Right lobe of liver (tissue), 6 donors: ENCODE data around the gene TBC1D13. TPM values are rescaled to one million over a fixed set of nuclear protein-coding genes. Genes with fewer than 3 reads are reported as not detected.
A peak's percentile ranks its signal among the peaks of the same experiment; 100 is the strongest.

ENCODE experiments used
- ATAC-seq, 4 donors: fragments of 200-7000 bp; cut with Tn5 transposase; one replicate each; pipeline ENCODE4 v1.9.1; 2020; ENCODE audit warnings: mild to moderate bottlenecking in 4 of 4, moderate library complexity in 4 of 4
- DNase-seq, 3 donors: peaks; one replicate each; pipeline ENCODE4 v3.0.0-alpha.2; 2020
- H3K27ac ChIP-seq, 3 donors: fragments of 200-600 bp; one replicate each; pipeline ENCODE4 v1.8.0; 2022
- H3K27me3 ChIP-seq, 2 donors: fragments of 200-600 bp; one replicate each; pipeline ENCODE4 v1.8.0; 2022
- H3K36me3 ChIP-seq, 4 donors: fragments of 200-600 bp; sonication (generic) in 1 of 4; one replicate each; pipeline versions ENCODE4 v1.5.1 to v1.8.0; 2017 to 2022; ENCODE audit warnings: control low read depth in 1 of 4
- H3K4me1 ChIP-seq, 4 donors: fragments of 200-600 bp; sonication (generic) in 1 of 4; one replicate each; pipeline versions ENCODE4 v1.5.1 to v1.8.0; 2017 to 2022; ENCODE audit warnings: control low read depth in 1 of 4
- H3K4me3 ChIP-seq, 3 donors: fragments of 200-600 bp; one replicate each; pipeline ENCODE4 v1.8.0; 2022
- H3K9me3 ChIP-seq, 4 donors: fragments of 200-600 bp; sonication (generic) in 1 of 4; one replicate each; pipeline versions ENCODE4 v1.5.1 to v1.8.0; 2017 to 2022; ENCODE audit warnings: control low read depth in 1 of 4
- POLR2A ChIP-seq: fragments of 450-650 bp; IDR thresholded peaks from one replicate; pipeline ENCODE4 v1.6.1; 2017; ENCODE audit warnings: antibody characterized with exemption, mild to moderate bottlenecking
- WGBS: methylation state at CpG from one replicate; pipeline ENCODE4 v1.1.6; 2018; ENCODE audit warnings: low coverage, low lambda C conversion rate; ENCODE audit not compliant: insufficient coverage; ENCODE audit errors: missing lambda C conversion rate; 5-methylcytosine and 5-hydroxymethylcytosine counted together
- intact Hi-C, 2 donors: fragments of 100-400 bp; cut with DNase I; formaldehyde crosslinking; loops; one replicate each; pipeline versions ENCODE4 v1.11.2 to v1.14.1; 2022
- total RNA-seq, 6 experiments: library from RNA; depleted of rRNA in 2 of 6; stranded (reverse); fragments of >200 nt in 2 of 6; fragmentation: NEBNext Ultra II Directional in 3 of 6; extraction: Animal tissue kit (Norgen Biotek cat#: 25700) in 3 of 6; gene quantifications; one replicate each; pipeline versions ENCODE4 v1.1.0 to v1.2.4, GENCODE V29; 2016 to 2023
- TF ChIP-seq, protein P1 (sequence below), 4 donors: fragments of 200-600 bp in 3 of 4; fragments of 450-650 bp in 1 of 4; IDR thresholded peaks; one replicate each; pipeline versions ENCODE4 v1.5.1 to v1.8.0; 2016 to 2022; ENCODE audit warnings: antibody characterized with exemption in 4 of 4, mild to moderate bottlenecking in 2 of 4
- donor health status: DM: no; HTN: yes; CAD: no.
- donor health status: DM: no; HTN: no; CAD: no.
- donor health status: DM: no; HTN: no; CAD: no.
- donor health status: DM: no; HTN: yes; CAD: no.
- donor health status: DM: no; HTN: yes; CAD: no.

Gene TBC1D13
- total RNA-seq, 6 experiments from 2014 or later = 7.3 to 16.0 (median 12.6) TPM

DNA sequence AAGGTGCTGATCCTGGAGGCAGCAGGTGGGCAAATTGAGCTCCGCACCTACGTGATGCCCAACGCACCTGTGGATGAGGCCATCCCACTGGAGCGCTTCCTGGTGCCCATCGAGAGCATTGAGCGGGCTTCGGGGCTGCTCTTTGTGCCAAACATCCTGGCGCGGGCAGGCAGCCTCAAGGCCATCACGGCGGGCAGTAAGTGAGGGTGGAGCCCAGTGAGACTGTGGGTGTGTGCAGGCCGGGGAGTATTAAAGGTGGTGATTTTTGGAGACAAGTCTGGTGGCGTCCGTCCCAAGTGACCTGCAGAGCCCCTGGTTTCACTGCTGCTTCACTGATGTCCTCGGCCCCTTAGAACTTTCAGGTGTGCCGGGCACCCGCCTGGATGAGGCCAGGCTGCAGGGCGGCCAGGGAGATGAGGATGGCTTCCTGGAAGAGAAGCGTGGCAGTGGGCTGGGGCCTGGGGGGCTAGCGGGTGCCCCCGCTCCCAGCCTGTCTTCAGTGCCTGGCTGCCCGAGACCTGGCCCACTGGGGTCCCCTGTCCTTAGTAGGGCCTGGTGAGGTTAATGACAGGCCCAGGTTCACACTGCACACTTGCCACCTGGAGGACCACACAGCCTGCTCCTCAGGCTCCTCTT is 35.5 kb downstream of the TBC1D13 start:
- Histone ChIP-seq H3K36me3 (peaks cover 0 to 39% (median 4%) of the 10 kb centered on the region in 4 donors), H3K27ac (no peak overlapping the region), H3K4me1 (peaks cover 0 to 30% (median 0%) of the 10 kb centered on the region in 4 donors), H3K4me3 (no peak overlapping the region), H3K9me3 (no peaks in the 10 kb centered on the region), H3K27me3 (no peaks in the 10 kb centered on the region)
- intact Hi-C loops = no loop called here
- WGBS = 100% methylated on average over 4 of the region's 22 CpGs
- DNase-seq = no peak
- TF ChIP-seq POLR2A = no peak
- TF ChIP-seq, protein P1, sequence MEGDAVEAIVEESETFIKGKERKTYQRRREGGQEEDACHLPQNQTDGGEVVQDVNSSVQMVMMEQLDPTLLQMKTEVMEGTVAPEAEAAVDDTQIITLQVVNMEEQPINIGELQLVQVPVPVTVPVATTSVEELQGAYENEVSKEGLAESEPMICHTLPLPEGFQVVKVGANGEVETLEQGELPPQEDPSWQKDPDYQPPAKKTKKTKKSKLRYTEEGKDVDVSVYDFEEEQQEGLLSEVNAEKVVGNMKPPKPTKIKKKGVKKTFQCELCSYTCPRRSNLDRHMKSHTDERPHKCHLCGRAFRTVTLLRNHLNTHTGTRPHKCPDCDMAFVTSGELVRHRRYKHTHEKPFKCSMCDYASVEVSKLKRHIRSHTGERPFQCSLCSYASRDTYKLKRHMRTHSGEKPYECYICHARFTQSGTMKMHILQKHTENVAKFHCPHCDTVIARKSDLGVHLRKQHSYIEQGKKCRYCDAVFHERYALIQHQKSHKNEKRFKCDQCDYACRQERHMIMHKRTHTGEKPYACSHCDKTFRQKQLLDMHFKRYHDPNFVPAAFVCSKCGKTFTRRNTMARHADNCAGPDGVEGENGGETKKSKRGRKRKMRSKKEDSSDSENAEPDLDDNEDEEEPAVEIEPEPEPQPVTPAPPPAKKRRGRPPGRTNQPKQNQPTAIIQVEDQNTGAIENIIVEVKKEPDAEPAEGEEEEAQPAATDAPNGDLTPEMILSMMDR (IDR thresholded peaks at IDR 0.05) = no peak
- ATAC-seq = no peak

DNA sequence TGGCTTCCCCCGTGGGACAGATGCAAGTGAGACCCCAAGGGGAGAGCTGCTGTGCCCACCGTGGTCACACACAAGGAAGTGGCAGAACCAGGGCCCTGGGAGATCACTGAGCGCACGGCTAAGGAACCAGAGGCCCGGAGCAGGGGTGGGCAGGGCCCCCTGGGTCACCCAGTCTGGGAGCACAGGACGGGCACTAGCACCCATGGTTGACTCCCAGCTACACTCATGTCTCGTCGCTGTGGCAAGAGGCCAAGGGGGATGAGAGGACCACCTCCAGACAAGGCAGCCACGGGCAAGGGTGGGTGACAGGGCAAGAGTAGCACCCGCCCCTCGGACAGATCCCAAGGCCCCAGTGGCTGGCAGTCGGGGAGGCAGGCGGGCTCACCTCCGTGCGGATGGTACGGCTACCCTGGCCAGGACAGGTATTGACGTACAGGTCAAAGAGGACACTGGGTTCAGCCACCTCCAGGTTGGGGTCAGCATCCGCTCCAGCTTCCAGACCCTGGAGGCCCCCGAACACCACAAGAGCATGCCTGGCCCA is 36.4 kb downstream of the TBC1D13 start:
- H3K27me3 ChIP-seq = no peaks in the 10 kb centered on the region
- no CpG with 5 or more reads among the region's 19 CpGs for WGBS
- H3K27ac ChIP-seq = peak overlapping the region in 1 of 3 donors; percentile 43
- peaks cover 0 to 30% (median under 1%) of the 10 kb centered on the region in 4 donors for H3K4me1 ChIP-seq
- H3K36me3 ChIP-seq = peaks cover 0 to 39% (median 4%) of the 10 kb centered on the region in 4 donors
- H3K9me3 ChIP-seq = no peaks in the 10 kb centered on the region
- H3K4me3 ChIP-seq = no peak overlapping the region
- intact Hi-C loops = no loop called here
- DNase-seq = peak in 2 of 3 donors; percentile 66 to 72
- TF ChIP-seq, protein P1 (IDR thresholded peaks at IDR 0.05) = no peak
- TF ChIP-seq POLR2A = no peak
- ATAC-seq = peak; percentile 11 to 48 (median 22)

DNA sequence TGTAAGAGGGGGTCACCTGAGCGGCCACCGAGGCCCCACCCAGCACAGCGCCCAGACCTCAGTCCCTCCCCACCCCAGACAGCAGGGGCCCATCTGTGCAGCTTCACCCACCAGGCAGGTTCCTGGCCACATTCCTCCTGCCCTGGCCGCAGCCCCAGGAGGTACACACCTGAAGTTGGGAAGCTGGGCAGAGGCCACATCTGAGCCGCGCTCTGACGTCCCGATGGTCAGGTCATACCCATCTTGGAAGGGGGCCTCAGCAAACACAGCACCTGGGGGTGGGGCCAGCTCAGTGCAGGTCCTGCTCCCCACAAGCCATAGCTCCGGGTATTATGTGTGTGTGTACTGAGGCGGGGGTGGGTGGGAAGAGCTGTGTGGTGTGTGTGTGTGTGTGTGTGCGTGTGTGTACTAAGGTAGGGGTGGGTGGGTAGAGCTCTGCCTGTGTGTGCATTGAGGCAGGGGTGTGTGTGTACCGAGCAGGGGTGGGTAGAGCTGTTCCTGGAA is 36.9 kb downstream of the TBC1D13 start:
- Histone ChIP-seq H3K4me1 (peaks cover 0 to 34% (median 3%) of the 10 kb centered on the region in 4 donors), H3K9me3 (no peaks in the 10 kb centered on the region), H3K27ac (peak overlapping the region in 1 of 3 donors; percentile 43), H3K27me3 (no peaks in the 10 kb centered on the region), H3K36me3 (peaks cover 0 to 39% (median 4%) of the 10 kb centered on the region in 4 donors), H3K4me3 (no peak overlapping the region)
- intact Hi-C loops = no loop called here
- peak; percentile 32 to 82 (median 56) for ATAC-seq
- TF ChIP-seq, protein P1 (IDR thresholded peaks at IDR 0.05) = no peak
- TF ChIP-seq POLR2A = no peak
- WGBS = 35% methylated on average over 3 of the region's 12 CpGs
- DNase-seq = peak; percentile 56 to 89 (median 85)

DNA sequence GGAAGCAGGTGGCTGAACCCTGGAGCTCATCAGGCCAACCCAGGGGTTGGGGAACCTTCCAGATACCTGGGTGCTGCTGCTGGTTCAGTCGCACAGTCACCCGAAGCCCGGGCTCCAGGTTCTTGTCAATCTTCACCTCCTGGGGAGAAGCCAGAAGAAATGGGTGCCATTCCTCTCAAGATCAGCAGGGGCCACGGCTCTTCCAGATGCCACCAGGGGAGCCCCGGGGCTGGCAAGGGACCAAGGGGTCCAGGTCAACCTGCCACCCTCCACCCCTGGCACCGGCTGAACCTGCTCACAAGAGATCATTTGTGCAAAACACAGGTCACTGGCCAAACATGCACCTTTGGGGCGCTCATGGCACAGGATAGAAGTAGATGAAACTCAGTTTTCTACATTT is 37.9 kb downstream of the TBC1D13 start:
- TF ChIP-seq, protein P1 (IDR thresholded peaks at IDR 0.05) = no peak
- TF ChIP-seq POLR2A = no peak
- peaks cover 0 to 39% (median 4%) of the 10 kb centered on the region in 4 donors for H3K36me3 ChIP-seq
- ATAC-seq (no peak), DNase-seq (no peak)
- H3K4me3 ChIP-seq = no peak overlapping the region
- H3K27me3 ChIP-seq = no peaks in the 10 kb centered on the region
- intact Hi-C loops = no loop called here
- H3K27ac ChIP-seq = peak overlapping the region in 1 of 3 donors; percentile 43
- H3K9me3 ChIP-seq = no peaks in the 10 kb centered on the region
- peaks cover 0 to 30% (median 4%) of the 10 kb centered on the region in 4 donors for H3K4me1 ChIP-seq
- WGBS = 100% methylated on average over 3 of the region's 7 CpGs
